ENCODE measurements around the gene SLIT1.

Gene SLIT1

DNA sequence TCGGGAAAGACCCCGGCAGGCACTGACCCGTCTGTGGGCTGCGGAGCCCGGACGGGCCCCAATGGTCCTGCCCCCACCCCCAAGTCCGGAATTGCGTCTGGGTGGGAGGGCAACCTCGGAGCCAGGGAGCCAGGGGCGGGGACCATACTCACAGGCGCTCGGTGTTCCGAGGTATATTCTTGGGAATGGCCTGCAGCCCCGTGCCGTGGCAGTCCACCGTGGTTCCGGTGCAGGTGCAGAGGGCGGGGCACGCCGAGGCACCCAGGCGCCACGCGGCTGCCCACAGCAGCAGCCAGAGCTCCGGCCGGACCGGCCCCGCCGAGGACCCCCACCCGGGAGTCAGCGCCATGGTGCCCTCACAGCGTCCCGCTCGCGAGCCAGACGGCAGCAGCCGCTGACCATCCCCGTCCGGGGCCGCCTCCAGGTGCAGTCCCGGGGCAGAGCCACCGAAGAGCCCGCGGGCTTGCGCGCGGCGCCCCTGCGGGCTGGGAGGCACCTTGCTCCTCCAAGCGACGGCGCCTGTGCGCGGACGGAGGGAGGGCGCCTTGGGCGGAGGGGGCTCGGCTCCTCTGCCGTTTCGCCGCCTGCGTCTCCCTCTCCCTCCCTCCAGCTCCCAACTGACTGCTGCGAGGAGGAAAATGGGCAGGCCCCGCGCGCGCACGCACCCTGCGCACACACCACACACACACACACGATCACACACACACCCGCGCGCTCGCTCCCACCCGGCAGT is at the start of gene SLIT1:
SLIT1 (minus strand) TSS at position 634 of the 733 bp plus-strand sequence; CDS start at position 349, 285 bp downstream.
- DNase-seq, result no peak

DNA sequence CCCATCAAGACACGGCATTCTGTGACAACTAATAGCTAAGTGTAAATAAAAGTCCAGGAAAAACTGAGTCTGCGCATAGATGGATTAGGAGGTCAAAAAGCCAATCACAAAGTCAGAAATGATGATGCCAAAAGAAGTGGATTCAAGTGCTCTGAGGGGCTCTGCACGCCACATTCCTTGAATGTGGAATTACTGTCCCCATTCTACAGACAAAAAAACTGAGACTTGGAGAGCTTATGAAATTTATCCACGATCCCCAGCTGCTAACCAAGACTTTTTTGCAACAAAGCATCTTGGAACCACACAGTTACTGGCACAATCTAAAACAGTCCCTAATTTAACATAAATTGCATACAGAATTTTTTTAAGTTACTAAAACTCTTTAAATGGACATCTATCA is 49.6 kb upstream of the SLIT1 start:
- no peak for DNase-seq

DNA sequence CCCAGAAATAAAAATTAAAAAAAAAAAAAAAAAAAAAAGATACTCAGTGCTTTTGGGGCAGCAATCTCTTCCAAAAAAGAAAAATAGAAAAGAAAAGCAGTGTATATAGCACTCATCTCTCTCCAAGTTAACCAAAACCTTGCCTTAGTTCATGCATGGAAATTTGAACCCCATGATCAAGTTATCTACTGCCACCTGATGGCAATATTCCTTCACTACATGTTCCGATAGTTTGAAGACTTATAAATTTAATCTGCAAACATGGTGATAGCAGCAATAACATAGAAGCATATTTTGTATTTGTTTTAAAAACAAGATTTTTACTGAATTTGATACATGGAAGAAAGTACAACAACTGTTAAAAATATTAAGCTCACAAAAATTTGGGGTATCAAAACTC is 48.6 kb upstream of the SLIT1 start:
- peak; percentile 45 for DNase-seq

DNA sequence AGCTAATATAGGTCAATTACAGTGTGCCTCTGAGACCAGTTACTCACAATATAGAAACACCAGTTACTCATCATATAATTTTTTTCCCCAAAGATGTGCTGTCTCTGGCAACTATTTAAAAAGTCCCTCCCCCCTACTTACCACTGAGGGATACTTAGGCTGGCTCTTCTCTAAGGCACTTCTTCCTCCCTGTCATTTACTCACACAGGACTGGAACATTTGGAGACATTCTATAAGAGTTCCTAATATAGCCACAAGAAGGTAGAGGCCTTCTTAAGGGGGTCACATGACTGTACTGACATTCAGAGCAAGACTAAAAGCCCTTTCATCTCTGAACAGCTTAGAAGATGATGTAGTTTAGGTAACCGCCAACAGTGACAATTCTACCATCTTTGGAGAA is 44.4 kb upstream of the SLIT1 start:
- DNase-seq, result peak; percentile 86

DNA sequence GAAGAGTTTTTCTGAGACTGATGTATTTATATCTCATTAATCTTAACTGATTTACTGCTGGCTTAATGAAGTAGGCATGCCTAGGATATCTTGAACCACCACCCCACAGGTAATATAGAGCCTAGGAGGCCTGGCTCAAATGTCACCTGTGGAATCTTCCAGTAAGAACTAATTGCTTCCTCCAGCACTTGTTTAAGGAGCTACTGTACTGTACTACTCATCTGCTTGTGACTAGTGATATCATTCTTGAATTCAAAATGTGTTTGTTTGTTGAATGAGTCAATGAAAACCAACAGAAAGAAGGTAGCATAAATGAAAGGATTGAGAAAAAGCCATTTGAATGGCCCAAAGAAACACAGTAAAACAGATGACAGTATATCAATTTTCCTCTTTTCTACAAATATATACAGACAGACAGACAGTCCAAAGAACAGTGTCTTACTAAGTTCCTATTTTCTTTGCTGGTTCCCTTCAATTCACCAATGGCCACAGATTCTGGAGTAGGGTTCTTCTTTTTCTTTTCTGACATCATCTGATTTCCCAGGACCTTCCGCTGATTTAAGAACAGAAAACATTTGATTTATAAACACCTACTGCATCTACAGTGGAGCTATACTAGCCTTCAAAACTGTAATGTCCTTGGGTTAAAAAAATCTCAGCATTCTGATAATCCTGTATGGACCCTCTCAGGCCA is 43.7 kb upstream of the SLIT1 start:
- DNase-seq, result peak; percentile 83

DNA sequence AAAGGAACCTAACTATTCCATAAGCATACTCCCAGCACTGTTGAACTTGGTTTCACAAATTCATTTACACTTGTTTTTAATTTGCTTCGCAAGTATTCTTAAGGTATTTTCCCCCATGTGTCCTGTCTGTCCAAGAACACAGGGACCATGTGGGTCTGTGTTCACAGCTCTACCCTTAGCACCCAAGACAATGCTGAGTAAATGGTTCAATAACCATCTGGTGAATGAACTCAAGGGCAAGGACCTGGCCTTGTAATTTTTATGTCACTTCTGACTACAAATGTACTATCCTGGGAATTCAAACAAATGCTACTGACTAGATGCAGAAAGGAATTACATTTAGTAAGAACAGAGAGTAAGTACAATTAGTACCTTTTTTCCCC is 43.0 kb upstream of the SLIT1 start:
- DNase-seq, result peak; percentile 27

DNA sequence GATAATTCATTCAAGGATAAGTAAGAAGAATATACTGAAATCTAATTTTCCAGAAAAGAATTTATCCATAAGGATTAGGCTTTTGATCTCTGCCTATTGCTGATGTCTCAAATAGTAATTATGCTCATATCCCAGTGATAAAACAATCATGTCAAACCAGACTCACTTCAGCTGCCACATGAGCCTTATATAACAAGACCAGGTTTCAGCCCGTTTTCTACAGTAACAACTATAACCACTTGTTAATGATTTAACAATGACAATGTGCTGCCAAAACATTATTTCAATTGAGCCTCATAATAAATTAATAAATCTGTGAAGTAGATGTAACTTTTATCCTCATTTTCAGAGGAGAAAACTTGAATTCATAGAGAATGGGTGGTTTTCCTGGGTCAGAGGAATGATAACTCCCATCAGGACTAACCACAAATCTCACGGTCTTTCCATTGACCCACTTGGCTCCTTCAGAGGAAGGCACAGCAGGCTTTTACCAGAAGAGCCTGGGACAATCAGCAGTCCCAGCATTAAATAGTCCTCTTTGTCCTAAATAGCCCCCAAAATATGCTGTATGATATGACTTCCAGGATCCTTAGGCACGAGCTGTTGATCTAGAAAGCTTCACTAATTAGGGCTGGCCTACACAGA is 42.5 kb upstream of the SLIT1 start:
- DNase-seq, result no peak

DNA sequence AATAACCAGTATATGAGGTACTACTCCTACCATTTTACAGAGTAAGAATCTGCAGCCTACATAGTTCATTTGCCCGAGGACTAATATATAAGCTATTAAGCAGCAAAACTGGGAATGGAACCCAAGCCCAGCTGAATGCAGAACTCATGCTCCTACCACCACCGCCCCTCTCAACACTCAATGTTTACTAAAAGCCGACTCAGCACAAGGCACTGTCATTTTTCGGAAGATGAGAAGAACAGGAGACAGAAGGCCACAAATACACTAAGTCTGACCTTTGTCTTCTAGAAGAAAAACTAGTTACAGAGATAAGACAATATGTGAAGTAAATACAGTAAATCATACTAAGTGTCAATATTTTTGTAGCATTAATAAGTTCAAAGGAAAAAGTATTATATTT is 40.6 kb upstream of the SLIT1 start:
- no peak for DNase-seq

DNA sequence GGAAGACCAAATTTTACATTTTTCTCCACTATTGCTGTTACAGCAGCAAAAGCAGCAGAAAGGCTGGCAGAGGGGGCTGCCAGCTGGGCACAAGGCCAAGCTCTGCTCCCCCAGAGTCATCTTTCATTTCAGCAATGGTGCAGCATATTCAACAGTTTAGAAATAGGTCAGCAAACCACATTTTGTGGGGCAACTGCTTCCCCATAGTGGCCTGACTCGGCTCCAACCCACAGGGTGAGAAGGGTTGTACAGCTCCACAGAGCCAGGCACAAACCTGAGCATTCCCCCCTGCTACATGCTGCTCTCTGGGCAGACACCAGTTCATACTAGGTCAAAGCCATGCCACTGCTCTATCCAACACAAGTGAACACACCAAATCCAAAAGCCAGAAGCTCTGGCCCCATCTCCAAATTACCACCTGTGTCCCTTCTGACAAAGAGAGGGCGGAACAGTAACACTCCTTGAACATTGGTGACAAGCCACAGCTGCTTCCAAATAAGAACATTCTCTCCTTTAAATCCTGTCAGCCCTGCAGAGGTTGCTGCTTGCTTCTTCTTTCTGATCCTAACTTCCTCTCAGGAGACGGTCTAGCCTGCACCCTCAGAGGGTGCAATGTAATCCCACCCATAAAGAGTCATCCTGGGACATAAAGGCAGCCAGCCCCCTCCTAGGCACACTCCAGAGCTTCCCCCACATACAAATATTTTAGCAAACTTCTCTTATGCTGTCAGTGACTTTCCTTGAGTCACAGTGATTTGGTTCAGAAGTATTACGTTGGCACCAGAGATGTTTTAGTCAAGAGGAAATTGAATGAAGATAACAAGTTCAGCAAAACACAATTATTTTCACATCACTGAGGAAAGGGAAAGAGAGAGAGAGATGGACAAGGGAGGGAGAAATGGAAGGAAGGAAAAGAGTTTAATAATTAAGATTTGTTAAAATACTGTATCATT is 39.0 kb upstream of the SLIT1 start:
- DNase-seq, result peak; percentile 32

DNA sequence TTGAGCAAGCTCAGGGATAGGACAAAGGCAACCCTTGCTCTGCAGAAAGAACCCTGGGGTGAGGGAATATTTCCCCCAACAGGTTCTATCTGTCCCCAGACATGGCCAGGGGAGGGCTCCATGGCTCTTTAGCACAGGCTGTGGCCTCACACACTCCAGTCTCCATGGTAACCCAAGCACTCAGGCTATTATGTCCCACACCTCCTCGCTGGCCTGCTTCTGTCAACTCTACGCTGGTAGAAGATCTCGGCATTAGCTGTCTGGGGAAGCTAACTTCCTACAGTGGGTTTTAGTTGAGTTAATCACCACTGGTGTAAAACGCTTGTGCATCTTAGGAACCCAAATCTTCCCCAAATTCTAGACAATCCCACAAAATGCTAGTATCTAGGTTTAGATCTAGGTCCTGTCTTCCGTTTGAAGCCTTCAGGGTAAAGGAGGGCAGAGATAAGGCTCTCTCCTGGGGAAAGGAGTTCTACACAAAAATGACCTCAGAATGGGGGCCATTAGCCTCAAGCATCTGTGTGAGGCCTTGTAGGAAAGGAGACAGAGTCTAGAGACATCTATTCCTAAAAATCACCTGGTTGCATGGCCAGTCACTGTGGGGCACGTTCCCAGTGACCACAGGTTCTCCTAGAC is 36.7 kb upstream of the SLIT1 start:
- DNase-seq, result no peak

DNA sequence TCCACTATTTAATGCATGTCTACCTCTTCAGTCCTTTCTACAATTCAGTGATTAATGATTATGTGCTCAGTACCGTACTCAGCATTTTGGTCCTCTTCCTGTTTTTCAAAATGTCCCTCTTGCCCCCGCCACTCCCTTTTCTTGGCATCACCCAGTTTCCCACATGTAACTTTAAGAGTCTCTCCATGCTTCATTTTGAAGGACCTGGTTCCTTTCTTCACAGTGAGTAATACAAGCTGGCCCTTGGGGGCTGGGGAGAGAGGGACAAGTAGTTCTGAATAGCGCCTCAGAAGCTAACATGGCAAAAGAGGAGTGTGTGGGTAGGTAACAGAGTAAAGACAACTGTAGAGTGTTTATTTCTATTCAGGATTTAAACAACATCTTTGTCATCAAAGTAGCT is 34.6 kb upstream of the SLIT1 start:
- DNase-seq, result no peak

DNA sequence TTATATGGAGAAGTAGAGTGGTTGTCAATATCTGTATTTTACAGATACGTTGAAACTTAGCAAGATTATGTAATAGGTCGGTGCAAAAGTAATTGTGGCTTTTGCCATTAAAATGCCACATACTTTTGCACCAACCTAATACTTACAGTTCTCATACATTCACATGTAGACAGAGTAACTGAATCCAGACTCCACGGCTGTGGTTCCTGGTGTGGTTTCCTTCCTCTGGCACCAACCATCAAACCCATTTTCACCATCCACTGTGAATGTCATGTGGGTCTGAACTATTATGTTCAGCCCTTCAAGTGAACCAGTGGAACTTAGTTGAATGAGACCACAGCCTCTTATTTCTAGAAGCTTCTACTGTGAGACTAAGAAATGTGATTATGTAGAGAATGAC is 31.5 kb upstream of the SLIT1 start:
- no peak for DNase-seq

DNA sequence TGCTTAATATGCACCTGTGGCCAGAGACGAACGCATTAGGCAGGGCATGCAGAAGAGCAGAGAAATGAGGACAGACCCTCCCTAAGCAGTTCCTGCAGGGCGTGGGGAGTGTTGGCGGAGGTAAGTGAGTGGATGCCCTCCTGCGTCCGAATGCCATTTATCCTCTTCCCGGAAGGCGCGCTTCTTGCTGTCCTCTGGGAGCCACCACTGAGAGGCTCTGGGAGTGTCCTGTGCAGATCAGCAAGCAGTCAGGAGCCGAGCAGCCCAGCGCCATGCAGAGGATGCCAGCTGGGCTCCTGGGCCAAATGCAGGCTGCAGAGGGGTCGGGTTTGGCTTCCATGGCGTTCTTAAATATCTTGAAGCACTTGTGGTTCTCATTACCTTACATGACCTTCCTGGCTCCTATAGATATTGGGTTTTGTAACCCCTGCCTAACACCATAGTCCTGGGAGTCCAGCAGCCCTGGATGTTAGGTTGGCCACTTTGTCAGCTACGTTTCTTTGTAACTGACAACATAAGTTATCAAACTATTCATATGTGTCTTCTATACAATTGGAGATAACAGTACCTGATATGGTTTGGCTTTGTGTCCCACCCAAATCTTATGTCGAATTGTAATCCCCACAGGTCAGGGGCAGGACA is 30.0 kb upstream of the SLIT1 start:
- no peak for DNase-seq

DNA sequence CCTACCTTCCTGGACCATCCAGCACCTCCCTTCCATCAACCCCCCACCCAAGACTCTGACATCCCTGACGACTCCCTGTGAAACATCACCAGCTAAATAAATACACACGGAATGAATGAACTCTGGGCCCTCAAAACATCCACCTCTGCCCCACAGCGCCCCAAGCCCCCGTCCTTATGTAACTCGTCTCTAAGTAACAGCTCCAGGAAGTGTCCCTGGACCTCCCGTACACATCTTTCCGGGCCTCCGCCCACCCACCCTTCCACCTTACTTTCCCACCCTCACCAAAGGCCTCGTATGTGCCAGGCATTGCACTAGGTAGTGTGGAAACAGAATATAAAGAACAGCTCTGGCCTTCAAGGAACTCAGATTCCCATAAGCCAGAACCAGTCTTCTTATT is 27.7 kb upstream of the SLIT1 start:
- DNase-seq, result no peak

DNA sequence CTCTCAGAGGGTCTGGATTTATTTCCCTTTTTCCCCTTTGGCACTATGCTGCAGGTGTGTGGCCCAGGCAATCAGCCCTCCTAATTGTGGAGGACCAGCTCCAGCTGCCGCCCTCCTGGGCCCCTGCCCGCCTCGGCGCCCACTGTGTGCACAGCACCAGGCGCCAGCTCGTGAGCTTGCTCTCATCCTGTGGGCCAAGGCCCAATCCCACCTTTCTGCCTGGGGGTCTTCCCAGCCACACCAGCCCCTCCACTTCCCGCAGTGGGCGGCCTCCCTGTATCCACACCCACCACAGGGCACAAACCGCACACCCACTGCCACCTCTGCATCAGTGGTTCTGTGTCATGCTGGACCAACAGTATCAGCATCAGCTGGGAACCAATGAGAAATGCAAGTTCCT is 25.5 kb upstream of the SLIT1 start:
- DNase-seq, result no peak

DNA sequence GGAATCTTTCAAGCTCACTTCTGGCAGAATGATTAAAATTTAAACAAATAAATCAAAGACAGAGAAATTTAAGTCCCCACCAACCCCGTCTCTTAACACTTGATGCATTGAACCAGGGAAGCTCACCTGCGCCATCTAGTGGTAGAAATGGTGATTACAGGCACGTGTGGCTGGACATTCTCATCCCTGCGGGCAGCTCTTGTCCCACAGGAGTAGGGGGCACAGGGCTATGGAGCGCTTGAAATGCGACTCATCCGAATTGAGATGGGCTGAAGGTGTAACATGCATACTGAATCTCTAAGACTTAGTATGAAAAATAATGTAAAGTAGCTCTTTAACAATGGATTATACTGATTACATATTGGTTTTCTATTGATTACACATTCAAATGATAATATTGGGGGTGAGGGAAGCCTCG is 24.8 kb upstream of the SLIT1 start:
- peak; percentile 30 for DNase-seq

DNA sequence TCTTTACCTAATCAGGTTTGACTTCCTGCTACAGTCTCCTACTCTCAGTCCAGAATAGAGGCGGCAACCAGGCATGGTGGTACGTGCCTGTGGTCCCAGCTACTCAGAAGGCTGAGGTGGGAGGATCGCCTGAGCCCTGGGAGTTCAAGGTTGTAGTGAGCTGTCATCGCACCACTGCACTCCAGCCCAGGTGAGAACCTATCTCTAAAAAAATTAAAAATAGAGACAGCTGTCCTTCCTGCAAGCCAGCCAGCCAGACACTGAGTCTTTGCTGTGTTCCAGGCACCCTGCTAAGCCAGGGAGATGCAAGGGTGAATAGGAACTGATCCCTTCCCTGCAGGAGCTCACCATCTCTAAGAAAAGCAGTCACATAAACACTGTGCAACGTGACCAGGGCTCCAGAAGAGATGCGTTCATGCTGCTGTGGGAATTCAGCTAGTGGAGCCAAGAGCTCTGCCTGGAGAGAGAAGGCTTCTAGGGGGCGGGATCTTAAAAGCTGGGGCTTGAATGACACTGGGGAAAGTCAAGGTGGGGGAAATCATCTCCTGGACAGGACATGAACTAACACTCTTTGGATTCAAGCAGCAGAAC is 22.1 kb upstream of the SLIT1 start:
- DNase-seq, result no peak

DNA sequence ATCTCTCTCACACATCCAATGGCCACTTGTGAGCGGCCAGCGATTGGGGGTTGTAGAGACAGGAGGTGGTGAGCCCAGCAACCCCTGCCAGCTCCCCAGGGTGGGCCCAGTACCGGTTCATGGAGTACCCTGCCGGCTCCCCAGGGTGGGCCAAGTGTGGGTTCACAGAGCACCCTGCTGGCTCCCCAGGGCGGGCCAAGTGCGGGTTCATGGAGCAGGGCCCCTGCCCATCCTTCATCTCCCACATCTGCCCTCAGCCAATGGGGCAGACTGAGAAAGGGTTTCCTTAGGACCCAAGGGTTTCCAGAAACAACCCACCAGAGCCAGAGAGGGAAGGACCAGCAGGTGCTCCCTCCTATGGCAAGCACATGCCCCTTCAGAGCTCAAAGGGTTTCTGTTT is 21.4 kb upstream of the SLIT1 start:
- no peak for DNase-seq

DNA sequence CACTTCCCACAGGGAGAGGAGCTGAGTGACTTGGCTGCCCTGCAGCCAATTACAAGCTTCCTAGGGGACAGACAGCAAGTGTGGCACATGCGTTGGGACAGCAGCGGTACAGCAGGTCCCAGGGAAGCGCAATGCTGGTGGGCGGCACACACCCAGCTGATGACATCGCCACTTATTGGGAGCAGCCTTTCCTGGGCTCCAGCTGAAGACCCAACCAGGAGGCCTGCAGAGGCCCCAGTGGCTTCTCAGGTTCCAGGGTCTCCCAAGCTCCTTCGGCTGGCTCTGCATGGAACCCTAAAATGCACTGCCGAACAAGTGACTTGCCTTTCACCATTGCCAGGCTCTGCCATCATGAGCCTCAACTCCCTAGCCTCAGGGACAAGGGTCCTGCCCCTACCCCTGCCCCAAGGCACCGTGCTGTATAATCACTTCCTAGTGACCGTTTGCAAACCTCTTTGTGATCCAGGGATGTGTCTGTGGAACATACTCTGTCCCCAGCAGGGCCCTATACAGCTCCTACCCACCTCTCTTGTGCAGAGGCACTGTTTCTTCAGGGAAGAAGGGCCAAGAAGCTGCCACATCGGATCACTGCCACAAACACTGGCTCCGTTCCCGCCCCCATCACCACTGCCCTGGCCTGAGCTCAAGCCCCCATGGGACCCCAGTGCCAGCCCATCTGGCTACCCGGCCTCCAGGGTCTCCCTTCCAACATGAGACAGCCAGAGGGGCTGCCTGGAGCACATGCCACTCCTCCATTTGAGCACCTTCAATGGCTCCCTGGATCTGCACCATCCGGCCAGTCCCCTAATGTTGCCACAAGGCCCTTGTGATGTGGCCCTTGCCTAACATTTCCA is 19.3 kb upstream of the SLIT1 start:
- no peak for DNase-seq

DNA sequence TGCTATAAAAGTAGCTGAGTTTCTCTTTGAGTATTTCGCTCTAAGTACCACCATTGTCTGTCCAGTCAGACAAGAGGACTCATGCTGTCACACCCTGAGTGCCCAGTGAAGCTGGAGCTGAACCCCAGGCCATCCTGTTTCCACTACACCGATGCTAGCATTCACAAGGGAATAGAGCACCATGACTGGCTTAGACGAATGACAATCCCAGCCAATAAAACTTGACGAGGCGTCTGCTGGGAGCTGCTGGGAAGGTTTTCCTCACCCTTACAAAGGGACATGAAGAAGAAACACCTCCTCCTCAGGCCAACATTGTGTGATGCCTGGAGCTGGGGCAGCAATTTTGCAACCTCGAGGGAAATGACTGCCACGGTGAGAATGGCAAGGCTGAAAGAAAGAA is 17.5 kb upstream of the SLIT1 start:
- no peak for DNase-seq

DNA sequence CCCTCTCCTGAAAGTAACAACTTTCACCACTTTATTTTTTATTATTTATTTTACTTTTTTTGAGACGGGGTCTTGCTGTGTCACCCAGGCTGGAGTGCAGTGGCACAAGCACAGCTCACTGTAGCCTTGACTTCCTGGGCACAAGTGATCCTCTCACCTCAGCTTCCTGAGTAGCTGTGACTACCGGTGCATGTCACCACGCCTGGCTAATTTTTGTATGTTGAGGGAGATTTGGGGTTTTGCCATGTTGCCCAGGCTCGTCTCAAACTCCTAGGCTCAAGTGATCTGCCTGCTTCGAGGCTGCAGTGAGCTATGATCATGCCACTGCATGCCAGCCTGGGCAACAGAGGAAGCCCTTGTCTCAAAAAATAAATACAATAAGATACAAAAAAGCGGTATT is 14.9 kb upstream of the SLIT1 start:
- DNase-seq, result no peak

Data from HCEC 1CT (cell line).